HG02973 (cell line): ENCODE results near the gene RASSF7.
A peak's percentile ranks its signal among the peaks of the same experiment; 100 is the strongest.

Experiments used
- ATAC-seq: cut with Tn5 transposase; IDR thresholded peaks from one replicate; pipeline ENCODE4 v1.9.1; 2021; ENCODE audit warnings: moderate library complexity; ENCODE audit not compliant: unreplicated experiment

RASSF7 gene

DNA sequence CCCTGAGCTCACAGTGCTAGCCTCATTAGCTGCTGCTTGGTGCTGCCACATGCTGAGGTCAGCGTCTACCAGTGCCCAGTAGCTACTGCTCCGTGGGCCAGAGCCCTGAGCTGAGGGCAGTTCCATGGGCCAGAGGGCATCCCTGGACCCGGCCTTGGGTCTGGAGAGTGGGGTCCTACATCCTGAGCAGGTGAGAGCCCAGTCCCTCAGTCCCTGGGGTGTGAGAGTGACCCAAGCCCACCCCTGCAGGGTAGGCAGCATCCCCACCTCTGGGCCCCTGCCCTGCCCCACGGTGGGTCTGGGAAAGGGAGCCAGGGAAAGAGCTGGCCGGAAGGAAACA lies 10.1 kb upstream of the RASSF7 start:
- no peak for ATAC-seq

DNA sequence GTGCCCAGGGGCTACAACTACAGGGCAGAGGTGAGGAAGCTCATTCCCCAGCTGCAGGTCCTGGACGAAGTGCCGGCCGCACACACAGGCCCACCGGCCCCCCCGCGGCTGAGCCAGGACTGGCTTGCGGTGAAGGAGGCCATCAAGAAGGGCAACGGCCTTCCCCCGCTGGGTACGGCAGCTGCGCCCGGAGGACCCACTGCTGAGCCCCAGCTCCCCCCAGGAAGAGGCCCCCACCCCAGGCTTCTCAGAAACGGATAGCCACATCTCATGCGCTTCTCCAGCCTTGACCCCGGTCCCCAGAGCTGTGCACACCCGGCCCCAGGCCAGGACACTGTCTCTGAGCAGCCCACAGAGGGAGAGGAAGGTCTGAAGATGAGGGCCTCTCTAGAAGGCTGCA lies 9.6 kb upstream of the RASSF7 start:
- no peak for ATAC-seq

DNA sequence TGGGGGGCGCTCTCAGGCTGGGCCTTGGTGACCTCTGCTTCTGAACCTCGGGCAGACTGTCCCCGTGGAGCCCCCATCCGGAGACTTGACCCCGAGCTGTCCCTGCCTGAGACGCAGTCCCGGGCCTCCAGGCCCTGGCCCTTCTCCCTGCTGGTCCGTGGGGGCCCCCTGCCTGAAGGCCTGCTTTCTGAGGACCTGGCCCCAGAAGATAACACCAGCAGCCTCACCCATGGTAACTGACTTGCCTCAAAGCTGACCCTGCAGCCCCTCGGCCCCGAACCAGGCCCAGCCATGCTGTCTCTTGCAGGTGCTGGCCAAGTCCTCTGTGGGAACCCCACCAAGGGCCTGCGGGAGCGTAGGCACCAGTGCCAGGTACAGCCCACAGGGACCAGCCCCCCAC lies 9.2 kb upstream of the RASSF7 start:
- ATAC-seq, result no peak

DNA sequence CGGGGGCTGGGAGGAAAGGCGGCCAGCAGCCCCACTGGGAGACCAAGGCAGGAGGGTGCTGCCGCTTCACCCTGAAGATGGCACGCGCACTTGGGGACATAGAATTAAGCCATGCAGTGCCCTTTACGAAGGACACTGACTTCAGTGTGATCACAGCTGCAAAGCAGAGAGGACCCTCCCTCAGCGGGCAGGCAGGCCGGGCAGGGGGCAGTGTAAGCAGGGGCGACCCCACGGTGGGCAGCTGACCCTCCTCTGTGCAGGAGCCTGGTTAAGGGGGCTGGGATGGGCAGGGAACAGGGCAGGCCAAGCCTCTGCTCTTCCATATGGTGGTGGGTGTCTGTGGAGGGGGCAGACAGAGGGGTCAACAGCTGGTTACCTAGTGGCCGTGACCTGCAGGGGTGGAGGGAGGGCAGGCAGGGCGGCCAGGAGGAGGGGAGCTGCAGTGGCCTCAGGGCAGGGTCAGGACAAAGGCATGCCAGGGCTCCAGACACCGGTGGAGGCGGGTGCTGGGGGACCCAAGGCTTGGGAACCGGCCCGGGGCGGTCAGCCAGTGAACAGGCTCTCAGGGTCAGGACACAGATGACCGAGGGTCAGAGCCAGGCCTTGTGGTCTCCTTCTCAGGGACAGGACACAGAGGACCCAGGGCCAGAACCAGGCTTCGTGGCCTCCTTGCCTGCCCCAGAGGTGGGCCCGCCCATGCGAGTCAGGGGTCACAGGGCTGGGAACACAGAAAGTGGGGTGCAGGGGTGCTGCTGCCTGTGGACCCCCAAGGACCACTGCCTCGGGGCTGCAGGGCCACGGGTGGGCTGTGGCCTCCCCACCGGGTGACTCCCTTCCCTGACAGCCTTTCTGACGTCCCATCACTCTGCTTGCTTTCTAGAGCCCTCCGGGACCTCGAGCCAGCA lies 7.4 kb upstream of the RASSF7 start:
- ATAC-seq, result no peak

DNA sequence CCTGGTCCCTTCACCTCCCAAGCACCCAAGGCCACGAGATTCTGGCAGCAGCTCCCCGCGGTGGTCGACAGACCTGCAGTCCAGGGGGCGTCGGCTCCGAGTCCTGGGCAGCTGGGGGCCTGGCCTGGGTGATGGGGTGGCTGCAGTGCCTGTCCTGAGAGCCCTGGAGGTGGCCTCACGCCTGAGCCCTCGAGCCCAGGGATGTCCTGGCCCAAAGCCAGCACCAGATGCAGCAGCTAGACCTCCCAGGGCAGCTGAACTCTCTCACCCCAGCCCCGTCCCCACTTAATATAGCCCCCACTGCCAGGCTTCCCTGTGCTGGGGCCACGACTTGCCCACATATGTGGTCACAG lies 6.8 kb upstream of the RASSF7 start:
- ATAC-seq, result no peak

DNA sequence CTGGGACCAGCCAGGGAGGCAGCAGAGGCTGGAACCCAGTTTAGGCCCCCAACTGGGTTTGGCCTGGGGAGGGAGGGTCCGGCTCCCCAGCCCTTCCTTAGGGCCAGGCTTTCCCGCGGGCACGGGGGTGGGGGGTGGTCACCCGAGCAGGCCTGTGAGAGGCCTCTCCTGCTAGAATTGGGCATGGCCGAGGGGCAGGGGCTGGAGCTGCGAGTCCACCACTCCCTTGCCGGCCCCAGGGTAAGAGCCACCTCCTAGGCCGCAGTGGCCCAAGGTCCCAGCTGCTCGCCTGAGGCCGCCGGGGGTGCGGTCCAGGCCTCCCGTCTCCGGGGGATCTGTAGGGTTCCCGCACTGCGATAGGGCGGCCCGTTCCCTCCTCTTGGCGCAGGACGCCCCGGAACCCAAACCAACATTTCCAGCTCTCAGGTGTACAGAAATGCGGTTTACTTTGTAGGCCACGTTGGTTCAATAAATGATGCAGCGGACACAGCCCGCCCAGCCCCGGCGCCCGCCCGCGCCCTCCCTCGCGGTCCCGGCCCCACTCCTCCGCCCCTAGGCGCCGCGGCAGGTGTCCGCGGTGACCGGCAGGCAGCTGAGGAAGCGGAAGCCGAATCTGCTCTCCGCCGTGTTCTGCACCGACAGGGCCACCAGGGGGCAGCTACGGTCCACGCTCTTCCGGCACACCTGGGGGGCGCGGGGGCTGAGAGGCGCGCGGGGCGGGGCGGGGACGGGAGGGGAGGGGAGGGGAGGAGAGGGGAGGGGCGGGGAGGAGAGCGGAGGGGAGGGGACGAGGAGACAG lies 6.1 kb upstream of the RASSF7 start:
- peak; percentile 43 for ATAC-seq

- no peak for ATAC-seq
Measured at GRCh38 chr11:555227-555779, 5.5 kb upstream of the RASSF7 start.

- ATAC-seq, result no peak
Measured at GRCh38 chr11:555780-556661, 4.7 kb upstream of the RASSF7 start.

DNA sequence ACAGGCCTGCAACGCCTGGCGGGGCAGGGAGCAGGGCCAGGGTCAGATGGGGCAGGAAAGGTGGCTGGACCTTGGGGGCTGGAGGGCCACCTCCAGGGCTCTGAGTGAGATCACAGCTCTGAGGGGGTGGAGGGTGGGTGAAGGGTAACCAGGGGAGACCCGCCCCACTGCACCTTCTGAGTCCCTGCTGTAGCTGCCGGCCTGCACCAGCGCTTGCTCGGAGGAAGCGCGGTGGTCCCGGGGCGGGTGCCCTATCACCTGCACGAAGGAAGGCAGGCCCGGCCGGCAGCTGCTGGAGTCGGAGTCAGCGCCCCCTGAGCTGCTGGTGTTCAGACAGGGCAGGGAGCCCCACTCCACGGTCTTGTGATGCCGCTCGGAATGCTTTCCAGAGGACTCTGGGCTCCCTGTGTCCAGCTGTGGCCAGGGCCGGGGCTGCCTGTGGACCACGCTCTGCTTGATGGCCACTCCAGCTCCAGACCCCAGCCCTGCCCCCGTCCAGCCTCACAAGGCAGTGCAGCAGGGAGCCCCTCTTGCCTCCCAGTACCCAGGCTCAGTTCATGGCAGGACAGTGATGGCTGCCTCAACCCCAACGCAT lies 4.0 kb upstream of the RASSF7 start:
- ATAC-seq, result no peak

- ATAC-seq, result no peak
Measured at GRCh38 chr11:557328-558132, 3.2 kb upstream of the RASSF7 start.

DNA sequence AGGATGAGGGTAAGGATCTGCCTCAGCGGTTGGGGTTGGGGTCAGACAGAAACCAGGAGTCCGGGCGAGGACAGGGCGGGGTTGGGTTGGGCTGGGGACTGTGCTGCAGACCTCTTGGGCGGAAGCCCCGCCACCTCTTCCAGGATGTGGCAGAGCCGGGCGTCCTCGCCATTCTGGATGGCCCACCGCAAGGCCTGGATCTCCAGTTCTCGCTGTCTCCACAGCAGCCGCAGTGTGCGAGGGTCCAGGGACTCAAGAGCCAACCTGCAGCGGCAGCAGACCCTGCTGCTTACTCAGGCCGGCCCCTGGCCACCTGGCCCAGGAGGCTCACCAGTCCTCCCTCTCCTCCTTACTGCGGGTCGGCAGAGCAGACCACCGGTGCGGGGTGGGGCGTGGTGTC lies 2.3 kb upstream of the RASSF7 start:
- no peak for ATAC-seq

GRCh38 chr11:559020-559620 lies 1.6 kb upstream of the RASSF7 start:
- no peak for ATAC-seq

GRCh38 chr11:559712-560304 lies 962 bp upstream of the RASSF7 start:
- no peak for ATAC-seq

DNA sequence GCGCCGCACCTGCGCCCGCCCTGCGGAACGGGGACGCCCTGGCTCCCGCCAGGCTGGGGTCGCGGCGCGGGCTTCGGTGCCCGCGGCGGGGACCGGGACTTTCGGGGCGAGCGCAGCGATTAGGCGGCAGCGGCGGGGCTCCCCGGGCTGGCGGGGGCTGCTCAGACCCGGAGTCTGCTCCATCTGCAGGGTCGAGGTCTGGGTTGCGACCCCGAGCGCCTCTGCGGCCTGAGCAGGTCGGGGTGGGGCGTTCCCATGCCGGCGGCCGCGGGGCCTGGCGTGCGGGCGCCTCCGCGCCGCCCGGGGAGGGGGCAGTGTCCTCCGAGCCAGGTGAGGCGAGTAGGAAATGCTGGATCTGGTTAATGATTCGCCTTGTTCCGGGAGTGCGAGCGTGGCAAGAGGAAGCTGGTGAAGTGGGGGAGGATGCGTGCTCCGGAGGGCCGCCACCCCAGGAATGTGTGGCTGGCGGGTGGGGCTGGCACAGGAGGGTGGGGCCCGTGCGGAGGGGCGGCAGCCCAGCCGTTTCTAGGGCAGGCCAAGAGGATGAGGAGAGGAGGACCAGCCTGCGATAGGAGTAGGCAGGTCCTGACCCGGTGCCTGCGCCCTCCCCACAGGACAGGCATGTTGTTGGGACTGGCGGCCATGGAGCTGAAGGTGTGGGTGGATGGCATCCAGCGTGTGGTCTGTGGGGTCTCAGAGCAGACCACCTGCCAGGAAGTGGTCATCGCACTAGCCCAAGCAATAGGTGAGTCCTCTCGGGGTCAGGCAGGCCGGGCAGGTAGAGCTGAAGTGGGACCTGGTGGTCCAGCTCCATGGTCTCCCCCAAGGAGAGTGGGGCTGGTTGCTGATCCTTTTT lies 606 bp downstream of the RASSF7 start:
- peak; percentile 23 for ATAC-seq

DNA sequence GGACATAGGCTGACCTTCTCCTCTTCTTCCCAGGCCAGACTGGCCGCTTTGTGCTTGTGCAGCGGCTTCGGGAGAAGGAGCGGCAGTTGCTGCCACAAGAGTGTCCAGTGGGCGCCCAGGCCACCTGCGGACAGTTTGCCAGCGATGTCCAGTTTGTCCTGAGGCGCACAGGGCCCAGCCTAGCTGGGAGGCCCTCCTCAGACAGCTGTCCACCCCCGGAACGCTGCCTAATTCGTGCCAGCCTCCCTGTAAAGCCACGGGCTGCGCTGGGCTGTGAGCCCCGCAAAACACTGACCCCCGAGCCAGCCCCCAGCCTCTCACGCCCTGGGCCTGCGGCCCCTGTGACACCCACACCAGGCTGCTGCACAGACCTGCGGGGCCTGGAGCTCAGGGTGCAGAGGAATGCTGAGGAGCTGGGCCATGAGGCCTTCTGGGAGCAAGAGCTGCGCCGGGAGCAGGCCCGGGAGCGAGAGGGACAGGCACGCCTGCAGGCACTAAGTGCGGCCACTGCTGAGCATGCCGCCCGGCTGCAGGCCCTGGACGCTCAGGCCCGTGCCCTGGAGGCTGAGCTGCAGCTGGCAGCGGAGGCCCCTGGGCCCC lies 1.4 kb downstream of the RASSF7 start:
- no peak for ATAC-seq

GRCh38 chr11:563066-563811 lies 2.5 kb downstream of the RASSF7 start:
- ATAC-seq, result no peak
